Mammary epithelial cell (primary cell): ENCODE results near the gene SCUBE3.

Source experiments
- EZH2 ChIP-seq: IDR thresholded peaks from 2 replicates; pipeline ENCODE4 v1.6.1; 2012; ENCODE audit warnings: low read length, inconsistent platforms, borderline replicate concordance
- TF ChIP-seq, protein P1 (sequence below), 2 donors: IDR thresholded peaks in 1 of 2; conservative IDR thresholded peaks in 1 of 2; 2 replicates each; pipeline ENCODE4 v1.5.1; 2011 to 2012; ENCODE audit warnings: inconsistent platforms in 2 of 2, low read length in 2 of 2, mild to moderate bottlenecking in 2 of 2, control low read depth in 1 of 2, low read depth in 1 of 2; ENCODE audit not compliant: insufficient read depth in 1 of 2; ENCODE audit errors: extremely low read depth in 1 of 2

DNA sequence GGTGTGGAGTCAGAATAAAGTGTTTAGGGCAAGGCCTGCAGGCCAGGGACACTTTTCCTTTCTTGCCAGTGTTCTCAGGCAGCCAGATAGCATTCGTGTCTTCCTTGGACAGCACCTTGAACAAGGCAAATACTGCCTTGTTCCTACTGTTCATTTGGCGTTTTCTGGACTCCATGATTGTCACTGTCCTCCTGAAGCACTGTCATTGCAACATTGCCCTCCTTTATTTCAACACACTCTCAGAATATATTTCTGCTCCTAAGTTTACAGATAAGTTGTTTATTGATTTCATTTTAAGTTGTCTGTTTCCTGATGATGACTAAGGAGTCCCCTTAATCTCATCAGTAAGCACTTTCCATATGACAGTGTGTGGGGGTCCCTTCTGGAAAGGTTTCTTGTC lies 68.7 kb downstream of the SCUBE3 start:
- TF ChIP-seq, protein P1, sequence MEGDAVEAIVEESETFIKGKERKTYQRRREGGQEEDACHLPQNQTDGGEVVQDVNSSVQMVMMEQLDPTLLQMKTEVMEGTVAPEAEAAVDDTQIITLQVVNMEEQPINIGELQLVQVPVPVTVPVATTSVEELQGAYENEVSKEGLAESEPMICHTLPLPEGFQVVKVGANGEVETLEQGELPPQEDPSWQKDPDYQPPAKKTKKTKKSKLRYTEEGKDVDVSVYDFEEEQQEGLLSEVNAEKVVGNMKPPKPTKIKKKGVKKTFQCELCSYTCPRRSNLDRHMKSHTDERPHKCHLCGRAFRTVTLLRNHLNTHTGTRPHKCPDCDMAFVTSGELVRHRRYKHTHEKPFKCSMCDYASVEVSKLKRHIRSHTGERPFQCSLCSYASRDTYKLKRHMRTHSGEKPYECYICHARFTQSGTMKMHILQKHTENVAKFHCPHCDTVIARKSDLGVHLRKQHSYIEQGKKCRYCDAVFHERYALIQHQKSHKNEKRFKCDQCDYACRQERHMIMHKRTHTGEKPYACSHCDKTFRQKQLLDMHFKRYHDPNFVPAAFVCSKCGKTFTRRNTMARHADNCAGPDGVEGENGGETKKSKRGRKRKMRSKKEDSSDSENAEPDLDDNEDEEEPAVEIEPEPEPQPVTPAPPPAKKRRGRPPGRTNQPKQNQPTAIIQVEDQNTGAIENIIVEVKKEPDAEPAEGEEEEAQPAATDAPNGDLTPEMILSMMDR (conservative IDR thresholded peaks at IDR 0.05 in 1 of 2, IDR thresholded peaks at IDR 0.05 in 1 of 2; ENCODE audit: extremely low read depth in 1 of 2, insufficient read depth in 1 of 2, low read depth in 1 of 2, low read length in 2 of 2): no peak
- no peak for TF ChIP-seq EZH2
